Measurements from ENCODE around the gene PPP2R1A.
A peak's percentile ranks its signal among the peaks of the same experiment; 100 is the strongest.

The PPP2R1A gene

GRCh38 chr19:52155596-52156359, 34.1 kb upstream of the PPP2R1A start:
- Histone ChIP-seq H3K36me3 (ENCODE audit: control insufficient read depth in 1 of 2, insufficient read depth in 2 of 2, low read depth in 1 of 2, low read length in 2 of 2) (peaks cover 18 to 54% of the 10 kb centered on the region in 2 experiments), H3K18ac (ENCODE audit: low read depth in 1 of 2, low read length in 2 of 2) (no peak overlapping the region), H2BK120ac (ENCODE audit: low read depth, low read length) (no peak overlapping the region), H3K9ac (ENCODE audit: low read length) (no peak overlapping the region), H3K4me3 (ENCODE audit: insufficient read depth in 1 of 2, low read depth in 1 of 2, low read length in 2 of 2) (peak overlapping the region in 1 of 2 experiments; percentile 42), H3K27me3 (ENCODE audit: control insufficient read depth in 1 of 2, insufficient read depth in 1 of 2, low read length in 2 of 2) (no peaks in the 10 kb centered on the region), H2AK5ac (ENCODE audit: low read length, severe bottlenecking) (no peak overlapping the region), H3K23ac (ENCODE audit: low read length in 2 of 2) (no peak overlapping the region), H3K4me2 (ENCODE audit: low read length, poor library complexity, severe bottlenecking) (no peak overlapping the region), H3K27ac (ENCODE audit: low read length, poor library complexity, severe bottlenecking) (no peak overlapping the region), H3K4ac (ENCODE audit: low read depth in 1 of 2, low read length in 2 of 2) (no peak overlapping the region), H3K4me1 (ENCODE audit: control insufficient read depth, insufficient read depth, low read depth, low read length) (no peaks in the 10 kb centered on the region), H2BK12ac (ENCODE audit: low read length in 2 of 2) (no peak overlapping the region), H4K8ac (ENCODE audit: low read length) (no peak overlapping the region), H3K14ac (ENCODE audit: low read length in 2 of 2) (no peak overlapping the region), H2BK15ac (ENCODE audit: low read depth, poor library complexity, severe bottlenecking) (no peak overlapping the region), H3K9me3 (ENCODE audit: control insufficient read depth, low read length) (peaks cover 98% of the 10 kb centered on the region), H2AFZ (ENCODE audit: low read depth, low read length) (no peak overlapping the region), H3K79me1 (replicated peaks; ENCODE audit: low read length, poor library complexity, severe bottlenecking) (no peaks in the 10 kb centered on the region), H2BK5ac (ENCODE audit: low read depth, low read length, poor library complexity, severe bottlenecking) (no peak overlapping the region), H4K91ac (ENCODE audit: low read length) (no peak overlapping the region)
- no peak for DNase-seq
- WGBS: 98% methylated on average over 15 of the region's 15 CpGs

- no peak overlapping the region for H3K4ac ChIP-seq (ENCODE audit: low read depth in 1 of 2, low read length in 2 of 2)
- H3K18ac ChIP-seq (ENCODE audit: low read depth in 1 of 2, low read length in 2 of 2): no peak overlapping the region
- no peak overlapping the region for H3K23ac ChIP-seq (ENCODE audit: low read length in 2 of 2)
- peaks cover 1% of the 10 kb centered on the region for H3K4me1 ChIP-seq (ENCODE audit: control insufficient read depth, insufficient read depth, low read depth, low read length)
- peak overlapping the region; percentile 43 to 100 for H3K4me3 ChIP-seq (ENCODE audit: insufficient read depth in 1 of 2, low read depth in 1 of 2, low read length in 2 of 2)
- no peak overlapping the region for H4K91ac ChIP-seq (ENCODE audit: low read length)
- H2AFZ ChIP-seq (ENCODE audit: low read depth, low read length): no peak overlapping the region
- H2BK15ac ChIP-seq (ENCODE audit: low read depth, poor library complexity, severe bottlenecking): no peak overlapping the region
- 2% methylated on average over 5 of the region's 5 CpGs for WGBS
- H3K27ac ChIP-seq (ENCODE audit: low read length, poor library complexity, severe bottlenecking): no peak overlapping the region
- H3K27me3 ChIP-seq (ENCODE audit: control insufficient read depth in 1 of 2, insufficient read depth in 1 of 2, low read length in 2 of 2): no peaks in the 10 kb centered on the region
- H2AK5ac ChIP-seq (ENCODE audit: low read length, severe bottlenecking): no peak overlapping the region
- H2BK5ac ChIP-seq (ENCODE audit: low read depth, low read length, poor library complexity, severe bottlenecking): no peak overlapping the region
- peaks cover 11% of the 10 kb centered on the region for H3K79me1 ChIP-seq (replicated peaks; ENCODE audit: low read length, poor library complexity, severe bottlenecking)
- peak overlapping the region; percentile 93 for H3K4me2 ChIP-seq (ENCODE audit: low read length, poor library complexity, severe bottlenecking)
- H3K9me3 ChIP-seq (ENCODE audit: control insufficient read depth, low read length): peaks cover 18% of the 10 kb centered on the region
- no peak overlapping the region for H2BK12ac ChIP-seq (ENCODE audit: low read length in 2 of 2)
- H2BK120ac ChIP-seq (ENCODE audit: low read depth, low read length): no peak overlapping the region
- H3K9ac ChIP-seq (ENCODE audit: low read length): peak overlapping the region; percentile 98
- H4K8ac ChIP-seq (ENCODE audit: low read length): peak overlapping the region; percentile 60
- no peak overlapping the region for H3K14ac ChIP-seq (ENCODE audit: low read length in 2 of 2)
- peaks cover 23 to 32% of the 10 kb centered on the region in 2 experiments for H3K36me3 ChIP-seq (ENCODE audit: control insufficient read depth in 1 of 2, insufficient read depth in 2 of 2, low read depth in 1 of 2, low read length in 2 of 2)
- peak; percentile 18 for DNase-seq
These were observed 19.5 kb upstream of the PPP2R1A start for GRCh38 chr19:52170304-52170703.

DNA sequence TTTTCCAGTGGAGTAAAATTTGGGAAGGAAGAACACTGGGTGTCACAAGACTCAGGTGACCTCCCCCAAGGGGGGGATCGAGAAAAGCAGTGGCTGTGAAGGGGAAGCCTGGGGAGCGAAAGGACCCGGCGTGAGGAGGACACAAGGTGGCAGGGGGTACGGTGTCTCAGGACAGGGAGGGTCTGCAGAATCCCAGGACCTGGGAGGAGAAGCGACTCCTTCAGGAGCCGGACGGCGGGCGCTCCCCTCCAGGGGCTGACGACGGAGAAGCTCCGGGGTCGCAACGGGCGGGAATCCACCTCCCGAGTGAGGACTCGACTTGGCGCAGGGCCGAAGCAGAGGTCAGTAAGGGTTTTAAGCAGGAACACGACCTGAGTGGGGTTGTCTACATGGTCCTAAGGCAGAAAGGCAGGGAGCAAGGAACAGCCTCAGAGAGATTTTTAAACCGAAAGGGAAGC, 19.0 kb upstream of the PPP2R1A start:
- H3K4me2 ChIP-seq (ENCODE audit: low read length, poor library complexity, severe bottlenecking): peak overlapping the region; percentile 93
- H3K4me1 ChIP-seq (ENCODE audit: control insufficient read depth, insufficient read depth, low read depth, low read length): peaks cover 1% of the 10 kb centered on the region
- peaks cover 12% of the 10 kb centered on the region for H3K9me3 ChIP-seq (ENCODE audit: control insufficient read depth, low read length)
- H2BK12ac ChIP-seq (ENCODE audit: low read length in 2 of 2): no peak overlapping the region
- H3K27me3 ChIP-seq (ENCODE audit: control insufficient read depth in 1 of 2, insufficient read depth in 1 of 2, low read length in 2 of 2): no peaks in the 10 kb centered on the region
- peak overlapping the region; percentile 52 for H2BK15ac ChIP-seq (ENCODE audit: low read depth, poor library complexity, severe bottlenecking)
- H2BK120ac ChIP-seq (ENCODE audit: low read depth, low read length): peak overlapping the region; percentile 73
- peak overlapping the region; percentile 98 for H3K9ac ChIP-seq (ENCODE audit: low read length)
- H3K4ac ChIP-seq (ENCODE audit: low read depth in 1 of 2, low read length in 2 of 2): peak overlapping the region in 1 of 2 experiments; percentile 81
- DNase-seq: peak; percentile 30
- H3K27ac ChIP-seq (ENCODE audit: low read length, poor library complexity, severe bottlenecking): no peak overlapping the region
- peak overlapping the region; percentile 84 to 100 for H3K4me3 ChIP-seq (ENCODE audit: insufficient read depth in 1 of 2, low read depth in 1 of 2, low read length in 2 of 2)
- H3K14ac ChIP-seq (ENCODE audit: low read length in 2 of 2): peak overlapping the region in 1 of 2 experiments; percentile 95
- peak overlapping the region in 1 of 2 experiments; percentile 90 for H3K23ac ChIP-seq (ENCODE audit: low read length in 2 of 2)
- peaks cover 19 to 27% of the 10 kb centered on the region in 2 experiments for H3K36me3 ChIP-seq (ENCODE audit: control insufficient read depth in 1 of 2, insufficient read depth in 2 of 2, low read depth in 1 of 2, low read length in 2 of 2)
- peak overlapping the region in 1 of 2 experiments; percentile 86 for H3K18ac ChIP-seq (ENCODE audit: low read depth in 1 of 2, low read length in 2 of 2)
- H3K79me1 ChIP-seq (replicated peaks; ENCODE audit: low read length, poor library complexity, severe bottlenecking): peaks cover 9% of the 10 kb centered on the region
- WGBS: under 1% methylated on average over 22 of the region's 22 CpGs
- peak overlapping the region; percentile 16 for H2AFZ ChIP-seq (ENCODE audit: low read depth, low read length)
- H2BK5ac ChIP-seq (ENCODE audit: low read depth, low read length, poor library complexity, severe bottlenecking): no peak overlapping the region
- peak overlapping the region; percentile 59 for H4K8ac ChIP-seq (ENCODE audit: low read length)
- H4K91ac ChIP-seq (ENCODE audit: low read length): peak overlapping the region; percentile 83
- no peak overlapping the region for H2AK5ac ChIP-seq (ENCODE audit: low read length, severe bottlenecking)
